Measurements from ENCODE around the gene SPATA32.

The SPATA32 gene

DNA sequence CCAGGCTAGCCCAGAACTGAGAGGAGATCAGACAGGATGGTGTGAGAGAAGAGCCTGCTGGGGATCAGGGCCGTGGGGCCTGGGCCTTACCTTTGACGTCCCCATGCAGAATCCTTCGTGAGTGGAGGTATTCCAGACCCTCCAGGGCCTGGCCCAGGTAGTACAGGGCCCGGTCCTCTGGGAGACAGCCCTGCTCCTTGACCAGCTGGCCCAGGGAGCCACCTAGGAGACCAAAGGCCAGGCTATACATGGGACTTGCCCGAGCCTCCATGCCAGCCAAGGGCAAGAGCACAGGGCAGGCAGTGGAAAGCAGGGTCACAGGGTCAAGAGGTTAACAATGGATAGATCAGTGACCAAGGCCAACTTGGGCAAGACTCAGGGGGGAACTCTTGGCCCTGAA lies 12.1 kb upstream of the SPATA32 start:
- no peak for DNase-seq
- TF ChIP-seq GATA1 (IDR thresholded peaks at IDR 0.05; ENCODE audit: low read depth, low read length) (no peak), POLR2A (IDR thresholded peaks at IDR 0.05; ENCODE audit: low read length) (no peak)

DNA sequence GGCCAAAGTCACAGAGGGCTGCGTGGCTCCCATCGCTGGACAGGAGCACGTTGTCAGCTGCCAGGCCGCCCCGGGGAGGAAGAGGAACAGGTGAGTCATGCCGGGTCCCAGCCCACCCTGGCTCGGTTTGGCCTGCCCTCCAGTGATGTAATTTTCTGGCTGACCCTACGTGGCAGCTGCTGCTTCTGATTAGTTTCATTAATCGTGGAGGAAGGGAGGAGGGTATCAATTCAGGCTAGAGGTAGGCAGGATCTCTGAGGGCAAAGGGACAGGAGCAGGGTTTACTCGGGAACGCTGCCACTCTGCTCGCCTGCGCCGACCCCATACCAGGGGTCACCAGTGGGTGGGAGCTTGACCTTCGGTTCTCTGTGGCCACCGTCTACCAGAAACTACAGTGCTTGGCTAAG lies 11.7 kb upstream of the SPATA32 start:
- TF ChIP-seq POLR2A (IDR thresholded peaks at IDR 0.05; ENCODE audit: low read length) (no peak), GATA1 (IDR thresholded peaks at IDR 0.05; ENCODE audit: low read depth, low read length) (no peak)
- no peak for DNase-seq

DNA sequence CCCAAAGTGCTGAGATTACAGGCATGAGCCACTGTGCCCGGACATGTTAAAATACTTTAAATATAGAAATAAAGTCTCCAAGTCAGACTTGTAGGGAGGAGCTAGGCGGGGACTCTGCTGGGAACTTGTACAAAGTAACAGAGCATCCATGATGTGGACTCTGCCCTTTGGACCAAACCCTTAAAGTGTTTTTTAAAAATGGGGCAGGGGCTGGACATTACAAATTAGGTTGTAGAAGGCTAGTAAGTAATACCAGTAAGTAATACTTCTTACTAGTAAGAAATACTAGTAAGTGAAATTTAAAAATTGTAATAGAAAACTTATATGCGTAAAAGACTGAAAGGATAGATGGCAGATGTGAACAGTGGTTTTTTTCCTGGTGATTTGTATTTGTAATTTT lies 9.7 kb upstream of the SPATA32 start:
- DNase-seq: no peak
- TF ChIP-seq GATA1 (IDR thresholded peaks at IDR 0.05; ENCODE audit: low read depth, low read length): no peak
- no peak for TF ChIP-seq POLR2A (IDR thresholded peaks at IDR 0.05; ENCODE audit: low read length)

DNA sequence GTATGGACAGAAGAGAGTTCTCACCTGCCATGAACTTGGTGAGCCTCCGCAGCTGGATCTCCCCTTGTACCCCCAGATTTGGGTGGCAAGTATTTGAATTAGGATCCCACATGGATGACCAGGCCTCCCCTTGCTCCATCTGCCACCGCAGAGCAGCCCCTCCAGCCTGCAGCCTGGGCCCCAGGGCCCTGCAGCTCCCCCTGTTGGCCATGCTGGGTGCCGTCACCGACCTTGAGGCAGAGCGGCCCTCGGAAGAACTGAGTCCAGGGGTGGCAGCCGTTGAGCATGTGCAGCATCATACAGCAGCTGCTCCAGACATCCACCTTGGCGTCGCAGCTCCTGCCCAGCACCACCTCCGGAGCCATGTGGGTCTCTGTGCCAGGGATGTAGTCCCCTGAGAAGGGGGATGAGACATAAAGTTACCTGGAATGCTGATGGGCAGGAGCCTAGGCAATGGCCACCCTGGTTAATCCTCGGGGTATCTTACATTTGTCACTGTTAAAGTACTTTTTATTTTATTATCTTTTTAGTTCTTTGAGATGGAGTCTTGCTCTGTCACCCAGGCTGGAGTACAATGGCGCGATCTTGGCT lies 9.0 kb upstream of the SPATA32 start:
- TF ChIP-seq POLR2A (IDR thresholded peaks at IDR 0.05; ENCODE audit: low read length) (no peak), GATA1 (IDR thresholded peaks at IDR 0.05; ENCODE audit: low read depth, low read length) (no peak)
- DNase-seq: peak; percentile 29 to 51

DNA sequence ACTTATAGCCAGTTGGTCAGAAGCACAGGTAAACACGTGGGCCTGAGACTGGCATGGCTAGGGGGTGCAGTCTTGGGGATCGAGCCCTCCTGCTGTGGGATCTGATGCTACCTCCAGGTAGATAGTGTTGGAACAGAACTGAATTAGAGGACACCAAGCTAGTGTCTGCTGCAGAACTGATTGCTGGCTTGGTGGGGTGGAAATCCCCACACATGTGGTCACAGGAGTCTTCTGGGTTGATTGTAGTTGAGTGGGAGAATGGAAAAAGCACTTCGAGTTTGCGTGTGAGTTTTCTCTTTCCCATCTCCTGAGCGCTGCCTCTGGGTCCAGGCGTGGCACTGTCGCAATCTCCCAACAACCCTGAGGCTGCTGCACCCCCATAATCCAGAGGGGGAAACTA lies 8.0 kb upstream of the SPATA32 start:
- no peak for DNase-seq

DNA sequence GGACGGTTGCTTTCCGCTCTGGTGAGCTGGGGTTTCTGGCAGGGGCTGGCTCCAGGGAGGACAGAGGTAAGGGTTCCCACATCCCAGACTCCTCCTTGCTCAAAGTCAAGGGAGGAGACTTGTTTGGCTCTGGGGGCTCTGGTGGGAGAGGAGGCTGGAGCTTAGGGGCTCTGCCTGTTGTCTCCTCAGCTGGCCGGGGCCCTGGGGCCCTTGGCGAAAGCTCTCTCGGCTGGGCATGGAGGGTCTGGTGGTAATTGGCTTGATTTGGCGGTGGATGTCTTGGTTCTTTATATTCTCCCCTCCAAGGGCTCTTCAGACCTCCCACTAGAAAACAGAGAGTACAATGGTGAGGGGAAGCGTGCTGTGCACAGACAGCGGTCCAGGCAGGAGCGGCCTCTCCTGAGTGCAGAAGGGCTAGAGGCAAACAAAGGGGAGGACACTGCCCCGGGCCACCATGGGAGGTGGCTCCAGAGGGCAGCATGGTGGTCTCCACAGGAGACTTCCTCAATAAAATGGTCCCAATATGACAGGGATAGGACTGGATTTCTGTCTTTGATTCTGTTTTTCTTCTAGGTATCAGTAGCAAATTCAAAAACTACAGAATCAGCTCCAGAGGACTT lies 5.7 kb upstream of the SPATA32 start:
- no peak for DNase-seq
- TF ChIP-seq POLR2A (IDR thresholded peaks at IDR 0.05; ENCODE audit: low read length): no peak

More for the DNA sequence above, 8.0 kb upstream of the SPATA32 start:
- TF ChIP-seq GATA1 (IDR thresholded peaks at IDR 0.05; ENCODE audit: low read depth, low read length) (no peak), POLR2A (IDR thresholded peaks at IDR 0.05; ENCODE audit: low read length) (no peak)

DNA sequence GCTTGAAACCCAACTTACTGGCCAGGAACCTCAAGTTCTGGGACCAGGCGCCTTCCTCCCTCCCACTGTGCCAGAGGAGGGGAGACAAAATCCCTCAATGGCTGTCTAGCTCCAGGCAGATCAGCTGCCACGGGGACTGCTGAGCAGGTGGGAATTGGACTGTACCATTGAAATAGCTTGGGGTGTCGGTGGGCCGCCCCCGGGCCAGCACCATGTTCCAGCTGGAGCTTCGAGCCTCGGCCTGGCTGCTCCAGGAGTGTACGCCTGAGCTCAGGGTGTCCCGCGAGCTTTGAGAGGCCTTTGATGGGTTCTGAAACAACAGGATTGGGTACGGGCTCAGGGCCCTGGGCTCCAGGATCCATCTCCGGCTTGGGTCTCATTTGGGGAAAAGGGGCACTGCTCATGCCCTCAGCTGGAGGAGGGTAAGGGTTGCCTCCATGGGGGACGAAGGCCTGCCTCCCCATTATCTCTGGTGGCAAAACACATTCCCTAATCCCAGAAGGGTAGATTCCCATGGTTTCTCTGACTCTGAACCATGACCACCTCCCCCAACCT lies 4.6 kb upstream of the SPATA32 start:
- no peak for DNase-seq
- TF ChIP-seq POLR2A (IDR thresholded peaks at IDR 0.05; ENCODE audit: low read length) (no peak), GATA1 (IDR thresholded peaks at IDR 0.05; ENCODE audit: low read depth, low read length) (no peak)

DNA sequence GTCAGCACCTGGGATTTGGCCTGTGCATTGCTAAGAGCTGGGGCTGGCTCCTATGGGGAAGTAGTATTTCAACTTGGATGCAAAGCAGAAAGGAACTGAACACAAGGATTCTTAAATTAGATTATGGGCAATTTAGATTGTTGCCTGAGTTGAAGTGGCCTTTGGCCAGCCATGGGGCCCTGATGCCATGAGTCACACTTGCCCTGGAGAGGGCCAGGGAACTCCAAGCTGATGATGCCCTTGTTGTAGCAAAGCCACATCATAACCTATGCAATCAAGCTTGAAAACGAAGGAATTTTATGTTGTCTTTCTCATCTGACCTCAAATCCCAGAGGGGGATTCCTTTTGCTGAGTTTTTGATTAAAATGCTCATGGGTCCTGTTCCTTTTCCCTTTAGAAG lies 3.9 kb upstream of the SPATA32 start:
- DNase-seq: no peak
- TF ChIP-seq POLR2A (IDR thresholded peaks at IDR 0.05; ENCODE audit: low read length) (no peak), GATA1 (IDR thresholded peaks at IDR 0.05; ENCODE audit: low read depth, low read length) (no peak)

DNA sequence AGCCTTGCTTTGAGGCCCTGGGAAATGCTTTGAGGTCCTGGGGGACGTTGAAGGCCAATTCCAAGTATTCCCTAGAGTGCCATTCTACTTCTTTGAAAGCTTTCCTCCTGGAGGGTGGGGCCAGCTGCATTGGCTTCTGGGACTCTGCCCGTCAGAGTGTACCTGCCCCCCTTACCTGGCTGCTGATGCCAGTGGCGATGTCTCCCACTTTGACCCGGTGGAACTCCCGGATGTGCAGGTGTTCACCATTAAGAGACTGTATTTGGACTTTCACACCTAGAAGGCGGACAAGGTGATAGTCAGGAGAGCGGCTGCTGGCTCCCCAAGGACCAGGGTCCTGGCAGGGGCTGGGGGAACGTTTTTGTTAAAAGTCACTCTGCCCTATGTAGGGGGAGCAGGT lies 3.1 kb upstream of the SPATA32 start:
- TF ChIP-seq POLR2A (IDR thresholded peaks at IDR 0.05; ENCODE audit: low read length) (no peak), GATA1 (IDR thresholded peaks at IDR 0.05; ENCODE audit: low read depth, low read length) (no peak)
- DNase-seq: no peak

DNA sequence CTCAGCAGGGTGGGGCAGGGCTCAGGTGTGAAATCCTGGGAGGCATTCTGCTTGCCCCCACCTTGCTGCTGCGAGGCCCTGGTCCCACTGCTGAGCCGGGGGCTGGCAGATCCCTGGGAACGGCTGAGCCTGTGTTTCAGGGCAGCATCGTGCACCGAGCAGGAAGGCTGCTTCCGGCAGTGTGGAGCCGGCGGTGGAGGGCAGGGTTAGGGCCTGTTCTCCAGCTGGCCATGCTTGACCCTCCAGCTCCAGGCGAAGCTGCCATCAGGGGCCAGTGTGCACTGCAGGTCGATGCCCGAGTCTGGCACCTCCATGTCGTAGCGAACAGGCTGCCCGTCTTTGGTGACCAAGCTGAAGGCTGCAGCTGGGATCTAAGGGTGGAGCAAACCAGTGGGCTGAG lies 2.5 kb upstream of the SPATA32 start:
- TF ChIP-seq GATA1 (IDR thresholded peaks at IDR 0.05; ENCODE audit: low read depth, low read length) (no peak), POLR2A (IDR thresholded peaks at IDR 0.05; ENCODE audit: low read length) (no peak)
- DNase-seq: no peak

DNA sequence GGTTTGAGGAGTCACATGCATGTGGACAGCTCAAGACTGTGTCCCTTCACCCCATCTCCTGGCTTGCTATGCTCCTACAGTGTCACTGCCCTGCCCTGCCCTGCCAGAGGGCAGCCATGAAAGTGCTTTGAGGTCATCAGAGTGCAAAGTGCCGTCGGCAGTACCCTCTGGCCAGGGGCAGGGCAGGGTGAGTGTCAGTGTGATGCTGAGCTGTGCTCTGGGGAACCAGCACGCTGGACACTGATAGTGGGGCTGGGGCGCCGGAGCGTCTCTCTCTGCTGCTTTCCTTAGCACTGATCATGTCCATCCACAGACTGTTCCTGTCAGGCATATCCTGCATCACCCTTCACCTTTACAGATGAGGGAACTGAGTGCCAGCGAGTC lies 1.6 kb upstream of the SPATA32 start:
- no peak for TF ChIP-seq GATA1 (IDR thresholded peaks at IDR 0.05; ENCODE audit: low read depth, low read length)
- no peak for DNase-seq

DNA sequence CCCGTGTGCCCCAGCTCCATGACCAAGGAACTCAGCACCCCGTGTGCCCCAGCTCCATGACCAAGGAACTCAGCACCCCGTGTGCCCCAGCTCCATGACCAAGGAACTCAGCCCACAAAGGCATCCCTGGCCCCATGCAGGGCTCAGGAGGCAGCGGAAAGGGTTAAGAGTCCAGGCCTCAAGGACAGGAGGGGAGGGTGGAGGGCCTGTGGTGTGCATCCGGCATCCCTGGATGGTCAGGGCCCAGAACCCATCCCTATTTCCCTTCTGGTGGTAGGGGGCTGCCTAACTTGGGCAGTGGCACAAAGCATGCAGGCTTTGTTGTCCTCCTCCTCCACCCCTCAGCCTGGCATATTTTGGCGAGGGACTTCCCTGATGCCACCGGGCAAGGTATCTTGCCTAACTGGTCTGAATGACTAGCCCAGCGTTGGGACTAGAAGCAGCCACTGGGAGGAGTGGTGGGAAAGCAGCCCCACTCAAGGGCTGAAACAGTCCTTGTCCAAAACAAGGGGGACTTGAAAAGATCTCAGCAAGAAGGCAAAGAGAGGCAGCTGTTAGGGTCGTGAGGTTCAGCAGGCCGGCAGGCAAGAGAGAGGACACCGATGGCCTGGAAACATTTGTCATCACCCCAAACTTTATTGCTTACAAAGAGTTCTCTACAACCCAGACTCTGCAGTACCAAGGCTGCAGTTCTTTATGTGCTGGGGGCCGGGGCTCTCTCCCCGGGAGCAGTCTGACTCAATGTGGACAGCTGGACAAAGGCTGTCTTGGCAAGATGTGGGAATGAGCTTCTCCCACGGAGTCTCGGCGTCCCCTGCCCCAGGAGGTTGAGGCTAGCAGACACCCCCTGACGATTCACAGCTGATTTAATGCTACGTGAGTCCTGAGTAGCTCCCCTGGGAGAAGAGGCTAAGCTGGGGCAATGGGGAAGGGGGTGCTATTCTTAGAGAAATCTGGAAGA lies 902 bp upstream of the SPATA32 start:
- TF ChIP-seq POLR2A (IDR thresholded peaks at IDR 0.05; ENCODE audit: low read length) (no peak), GATA1 (IDR thresholded peaks at IDR 0.05; ENCODE audit: low read depth, low read length) (no peak)
- no peak for DNase-seq

DNA sequence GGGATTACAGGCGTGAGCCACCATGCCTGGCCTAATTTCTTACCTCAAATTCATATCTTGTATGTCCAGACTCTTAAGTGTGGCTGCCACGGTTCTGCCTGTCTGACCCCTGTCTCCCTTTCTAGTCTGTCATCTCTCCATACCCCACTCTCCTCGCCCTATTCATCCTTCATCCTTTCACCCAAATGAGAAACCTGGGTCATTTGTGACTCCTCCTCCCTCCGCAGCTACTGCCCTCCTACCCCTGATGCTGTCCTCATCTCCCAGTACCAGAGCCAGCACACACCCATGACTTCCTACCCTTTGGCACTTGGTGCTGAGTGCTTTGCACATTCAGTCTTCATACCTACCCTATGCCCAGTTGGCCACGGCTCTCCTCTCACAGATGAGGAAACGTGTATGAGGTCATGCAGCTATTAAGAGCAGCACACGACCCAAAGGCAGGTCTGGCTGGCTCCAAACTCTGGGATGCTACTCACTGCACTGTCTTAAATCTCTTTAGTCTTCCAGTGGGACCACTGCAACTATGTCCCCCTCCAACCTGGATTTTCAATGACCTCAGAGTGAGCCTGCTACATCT lies 1.6 kb downstream of the SPATA32 start:
- TF ChIP-seq POLR2A (IDR thresholded peaks at IDR 0.05; ENCODE audit: low read length) (no peak), GATA1 (IDR thresholded peaks at IDR 0.05; ENCODE audit: low read depth, low read length) (no peak)
- no peak for DNase-seq

DNA sequence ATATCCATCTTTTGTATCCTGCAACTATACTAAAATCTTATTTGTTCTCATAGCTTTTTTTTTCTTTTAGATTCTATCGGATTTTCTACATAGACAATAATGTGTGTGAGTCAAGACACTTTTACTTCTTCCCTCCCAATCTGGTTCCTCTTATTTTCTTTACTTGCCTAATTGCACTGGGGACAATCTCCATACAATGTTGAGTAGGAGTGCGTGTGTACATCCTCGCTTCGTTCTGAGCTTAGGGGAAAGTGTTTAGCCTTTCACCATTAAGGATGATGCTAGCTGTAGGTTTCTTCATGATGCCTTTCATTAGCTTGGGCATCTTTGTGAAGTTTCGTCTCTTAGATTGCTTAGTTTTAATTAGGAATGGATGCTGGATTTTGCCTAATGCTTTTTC lies 2.9 kb downstream of the SPATA32 start:
- no peak for DNase-seq
- no peak for TF ChIP-seq POLR2A (IDR thresholded peaks at IDR 0.05; ENCODE audit: low read length)
- TF ChIP-seq GATA1 (IDR thresholded peaks at IDR 0.05; ENCODE audit: low read depth, low read length): no peak

All from erythroblast (primary cell).